ENCODE data around the gene CALCB. TPM values are rescaled to one million over a fixed set of nuclear protein-coding genes. Genes with fewer than 3 reads are reported as not detected.
"Not testable (repeated sequence)": the region's sequence is repeated elsewhere in the genome, so short reads cannot be mapped to it uniquely, and the experiment has no call there.

Gene CALCB, protein sequence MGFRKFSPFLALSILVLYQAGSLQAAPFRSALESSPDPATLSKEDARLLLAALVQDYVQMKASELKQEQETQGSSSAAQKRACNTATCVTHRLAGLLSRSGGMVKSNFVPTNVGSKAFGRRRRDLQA
- 0.64 TPM in 1 of 2 replicates, not detected in the other for total RNA-seq (ENCODE audit: low replicate concordance)
- long read RNA-seq, partial matches to known transcripts = 0 of 1 reads
- long read RNA-seq, other reads (novel, unspliced or antisense) = 0 of 1 reads

DNA sequence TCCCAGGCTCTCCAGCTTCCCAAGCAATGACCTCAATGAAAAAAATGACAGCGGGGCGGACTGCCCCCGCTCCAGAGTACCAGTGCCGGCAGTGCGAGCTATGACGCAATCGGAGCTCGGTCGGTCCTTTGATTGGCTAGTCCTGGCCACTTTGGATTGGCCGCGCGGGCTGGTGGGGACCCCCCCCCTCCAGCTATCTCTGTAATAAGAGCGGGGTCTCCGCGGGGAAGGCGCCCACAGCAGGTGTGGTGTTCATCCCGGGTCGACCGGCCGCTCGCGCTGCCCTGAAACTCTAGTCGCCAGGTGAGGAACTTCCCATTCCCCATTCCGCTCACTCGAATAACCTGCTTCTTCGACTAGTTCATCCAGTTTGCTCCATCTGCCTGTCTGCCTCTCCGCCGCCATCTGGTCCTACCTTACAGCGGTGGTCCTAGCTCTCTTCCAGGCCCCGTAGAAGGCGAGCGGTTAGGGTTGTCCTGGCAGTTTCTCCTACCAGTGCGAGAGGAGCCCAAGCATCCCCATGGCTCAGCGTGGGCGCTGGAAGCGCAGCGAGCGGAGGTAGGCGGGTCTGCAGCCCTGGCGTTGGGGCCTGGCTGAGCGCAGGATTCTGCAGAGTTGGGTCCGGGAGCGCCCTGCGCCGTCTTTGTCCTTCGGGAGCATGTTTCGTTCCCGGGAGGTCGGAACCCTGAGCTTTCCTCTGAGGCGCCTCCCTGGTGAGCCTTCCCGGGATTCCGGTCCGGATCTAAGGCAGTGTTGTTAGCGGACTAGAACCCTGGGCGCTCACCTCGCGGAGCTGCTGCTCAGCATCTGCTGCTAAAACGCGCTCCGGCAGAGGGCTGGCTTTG is at the start of gene CALCB:
TSS of gene CALCB (plus strand) at position 233 of the 845 bp plus-strand sequence. CDS start 1,126 bp downstream, outside the sequence.
- TF ChIP-seq, protein P1, sequence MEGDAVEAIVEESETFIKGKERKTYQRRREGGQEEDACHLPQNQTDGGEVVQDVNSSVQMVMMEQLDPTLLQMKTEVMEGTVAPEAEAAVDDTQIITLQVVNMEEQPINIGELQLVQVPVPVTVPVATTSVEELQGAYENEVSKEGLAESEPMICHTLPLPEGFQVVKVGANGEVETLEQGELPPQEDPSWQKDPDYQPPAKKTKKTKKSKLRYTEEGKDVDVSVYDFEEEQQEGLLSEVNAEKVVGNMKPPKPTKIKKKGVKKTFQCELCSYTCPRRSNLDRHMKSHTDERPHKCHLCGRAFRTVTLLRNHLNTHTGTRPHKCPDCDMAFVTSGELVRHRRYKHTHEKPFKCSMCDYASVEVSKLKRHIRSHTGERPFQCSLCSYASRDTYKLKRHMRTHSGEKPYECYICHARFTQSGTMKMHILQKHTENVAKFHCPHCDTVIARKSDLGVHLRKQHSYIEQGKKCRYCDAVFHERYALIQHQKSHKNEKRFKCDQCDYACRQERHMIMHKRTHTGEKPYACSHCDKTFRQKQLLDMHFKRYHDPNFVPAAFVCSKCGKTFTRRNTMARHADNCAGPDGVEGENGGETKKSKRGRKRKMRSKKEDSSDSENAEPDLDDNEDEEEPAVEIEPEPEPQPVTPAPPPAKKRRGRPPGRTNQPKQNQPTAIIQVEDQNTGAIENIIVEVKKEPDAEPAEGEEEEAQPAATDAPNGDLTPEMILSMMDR (conservative IDR thresholded peaks at IDR 0.05) = no peak
- peaks cover 35% of the 10 kb centered on the region for H3K27me3 Mint-ChIP-seq
- no peaks in the 10 kb centered on the region for H3K4me1 Mint-ChIP-seq (ENCODE audit: unreplicated experiment)
- DNase-seq (ENCODE audit: extremely low spot score, unreplicated experiment) = no peak
- H3K36me3 Mint-ChIP-seq = no peaks in the 10 kb centered on the region
- no peak within 1 kb of the TSS for H3K4me3 Mint-ChIP-seq
- no peak within 1 kb of the TSS for H3K27ac Mint-ChIP-seq
- H3K9me3 Mint-ChIP-seq = no peaks in the 10 kb centered on the region

DNA sequence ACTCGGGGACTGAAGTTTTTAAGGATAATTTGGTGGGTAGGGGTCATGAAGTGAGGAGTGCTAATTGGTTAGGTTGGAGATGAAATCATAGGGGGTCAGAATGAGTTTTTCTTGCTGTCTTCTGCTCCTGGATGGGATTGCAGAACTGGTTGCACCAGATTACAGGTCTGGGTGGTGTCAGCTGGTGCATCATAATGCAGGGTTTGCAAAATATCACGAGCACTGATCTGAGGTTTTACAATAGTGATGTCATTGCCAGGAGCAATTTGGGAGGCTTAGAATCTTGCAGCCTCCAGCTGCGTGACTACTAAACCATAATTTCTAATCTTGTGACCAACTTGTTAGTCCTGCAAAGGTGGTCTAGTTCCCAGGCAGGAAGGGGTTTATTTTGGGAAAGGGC is 46.4 kb upstream of the CALCB start:
- Mint-ChIP-seq H3K27ac (peak overlapping the region; percentile 91), H3K4me1 (ENCODE audit: unreplicated experiment) (no peaks in the 10 kb centered on the region), H3K27me3 (peaks cover 12% of the 10 kb centered on the region), H3K4me3 (peak overlapping the region; percentile 26), H3K9me3 (peaks cover 4% of the 10 kb centered on the region), H3K36me3 (no peaks in the 10 kb centered on the region)
- TF ChIP-seq, protein P1 (conservative IDR thresholded peaks at IDR 0.05) = no peak
- DNase-seq (ENCODE audit: extremely low spot score, unreplicated experiment) = no peak

DNA sequence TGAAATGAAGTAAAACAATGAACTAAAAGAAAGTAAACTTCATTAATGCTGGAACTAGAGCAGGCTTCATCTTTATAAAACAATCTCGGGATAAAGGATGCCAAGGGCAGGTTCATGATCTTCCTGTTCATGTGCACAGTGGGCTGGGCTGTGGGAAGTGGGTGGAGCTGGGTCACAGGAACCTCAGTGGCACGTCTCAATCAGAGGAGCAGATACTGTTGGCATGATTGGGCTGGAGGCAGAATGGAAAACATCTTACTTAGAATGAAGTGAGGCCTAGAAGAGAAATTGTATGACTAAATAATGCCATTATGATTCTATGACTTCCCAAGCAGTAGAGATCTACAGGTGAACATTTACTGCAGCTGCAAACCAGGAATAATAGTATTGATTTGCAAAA is 45.4 kb upstream of the CALCB start:
- peaks cover 4% of the 10 kb centered on the region for H3K9me3 Mint-ChIP-seq
- TF ChIP-seq, protein P1 (conservative IDR thresholded peaks at IDR 0.05) = no peak

DNA sequence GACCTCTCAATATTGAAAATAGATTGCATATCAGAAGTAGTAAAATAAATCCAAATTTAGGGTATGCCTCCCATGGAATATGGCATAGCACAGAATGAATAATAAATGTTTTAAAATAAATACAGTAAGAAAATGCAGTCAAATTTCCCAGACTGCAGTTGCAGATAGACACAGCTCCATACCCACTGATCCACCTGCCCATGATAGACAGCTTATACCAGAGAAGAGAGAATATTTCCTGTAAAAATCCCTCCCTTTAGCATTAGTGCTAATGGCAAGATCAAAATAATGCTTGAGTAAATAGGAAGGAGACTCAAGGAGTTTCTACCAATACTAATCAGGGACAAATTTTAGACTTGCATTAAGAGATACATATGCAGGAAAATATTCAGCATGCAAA is 45.0 kb upstream of the CALCB start:
- no peak for DNase-seq (ENCODE audit: extremely low spot score, unreplicated experiment)
- Mint-ChIP-seq H3K27ac (no peak overlapping the region), H3K36me3 (no peaks in the 10 kb centered on the region), H3K4me3 (no peak overlapping the region), H3K4me1 (ENCODE audit: unreplicated experiment) (no peaks in the 10 kb centered on the region), H3K27me3 (peaks cover 12% of the 10 kb centered on the region), H3K9me3 (peaks cover 4% of the 10 kb centered on the region)
- TF ChIP-seq, protein P1 (conservative IDR thresholded peaks at IDR 0.05) = no peak

More for the DNA sequence above, 45.4 kb upstream of the CALCB start:
- Mint-ChIP-seq H3K27ac (peak overlapping the region; percentile 91), H3K4me1 (ENCODE audit: unreplicated experiment) (no peaks in the 10 kb centered on the region), H3K27me3 (peaks cover 12% of the 10 kb centered on the region), H3K4me3 (no peak overlapping the region), H3K36me3 (no peaks in the 10 kb centered on the region)
- DNase-seq (ENCODE audit: extremely low spot score, unreplicated experiment) = no peak

DNA sequence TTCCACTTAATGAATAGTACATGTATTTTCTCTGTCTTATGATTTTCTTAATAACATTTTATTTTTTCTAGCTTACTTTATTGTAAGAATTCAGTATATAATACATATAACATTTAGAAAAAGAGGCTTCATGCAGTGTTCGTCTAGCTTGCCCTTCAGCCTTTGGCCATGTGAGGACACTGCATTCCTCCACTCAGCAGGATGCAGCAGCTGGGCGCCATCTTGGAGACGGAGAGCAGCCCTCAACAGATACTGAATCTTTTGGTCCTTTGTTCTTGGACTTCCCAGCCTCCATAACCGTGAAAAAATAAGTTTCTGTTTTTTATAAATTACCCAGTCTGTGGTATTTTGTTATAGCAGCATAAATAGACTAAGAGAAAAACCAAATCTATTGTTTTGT is 41.4 kb upstream of the CALCB start:
- H3K9me3 Mint-ChIP-seq; H3K4me3 Mint-ChIP-seq; DNase-seq (ENCODE audit: extremely low spot score, unreplicated experiment); H3K36me3 Mint-ChIP-seq; H3K4me1 Mint-ChIP-seq (ENCODE audit: unreplicated experiment); H3K27ac Mint-ChIP-seq: not testable (repeated sequence)
- peaks cover 14% of the 10 kb centered on the region for H3K27me3 Mint-ChIP-seq

DNA sequence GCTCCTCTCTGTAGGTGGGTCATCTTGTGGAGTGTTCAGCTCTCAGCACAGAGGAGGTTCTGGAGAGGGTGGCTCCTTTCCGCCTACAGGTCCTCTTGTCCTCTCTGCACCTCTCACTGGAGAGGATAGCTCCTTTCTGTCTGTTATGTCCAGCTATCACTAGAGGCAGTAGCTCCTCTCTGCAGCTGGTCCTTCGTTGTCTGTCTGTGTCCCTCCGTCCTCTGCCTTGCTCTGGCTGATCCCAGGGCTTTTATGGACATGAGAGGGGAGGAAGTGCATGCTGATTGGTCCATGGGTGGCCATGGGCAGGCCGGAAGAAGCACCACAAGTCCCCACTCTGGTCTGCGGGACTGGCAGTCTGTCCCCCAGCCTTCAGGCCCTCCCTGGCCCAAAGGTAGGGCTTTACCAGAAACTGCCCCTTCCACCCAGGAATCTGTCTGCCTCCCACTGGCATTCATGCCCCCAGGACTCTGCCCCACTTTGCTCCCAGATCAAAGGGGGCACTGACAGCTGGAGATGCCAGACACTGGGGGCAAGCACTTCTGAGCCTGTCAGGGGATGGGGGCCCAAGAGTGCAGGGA is 38.6 kb upstream of the CALCB start:
- no peaks in the 10 kb centered on the region for H3K4me1 Mint-ChIP-seq (ENCODE audit: unreplicated experiment)
- H3K27ac Mint-ChIP-seq = no peak overlapping the region
- DNase-seq (ENCODE audit: extremely low spot score, unreplicated experiment) = no peak
- H3K27me3 Mint-ChIP-seq = peaks cover 15% of the 10 kb centered on the region
- no peaks in the 10 kb centered on the region for H3K9me3 Mint-ChIP-seq
- no peak overlapping the region for H3K4me3 Mint-ChIP-seq
- no peaks in the 10 kb centered on the region for H3K36me3 Mint-ChIP-seq
- TF ChIP-seq, protein P1 (conservative IDR thresholded peaks at IDR 0.05) = no peak

All from type B pancreatic cell (in vitro differentiated cells).